ENCODE measurements around the gene CYS1.
"Not testable (repeated sequence)": the region's sequence is repeated elsewhere in the genome, so short reads cannot be mapped to it uniquely, and the experiment has no call there.

CYS1 gene

DNA sequence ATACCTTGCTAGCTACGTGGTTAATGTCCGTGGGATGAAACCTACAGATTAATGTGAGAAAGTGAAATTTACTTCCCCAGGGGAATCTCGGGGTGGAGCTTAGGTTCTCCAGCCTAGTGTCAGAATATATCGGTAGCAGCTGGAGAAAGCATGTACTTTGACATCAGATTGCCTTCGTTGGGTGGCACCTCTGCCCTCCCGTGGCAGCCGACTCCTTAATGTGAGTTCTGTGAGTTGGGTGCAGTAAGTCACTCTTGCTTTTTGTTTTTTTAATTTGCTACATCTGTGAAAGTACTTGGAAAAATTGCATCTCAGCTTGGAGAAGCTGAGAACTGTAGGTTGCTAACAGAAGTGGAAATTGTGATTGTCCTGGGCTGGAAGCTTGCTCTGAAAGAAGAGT, 33.3 kb downstream of the CYS1 start:
- DNase-seq (ENCODE audit: low read depth) = no peak

DNA sequence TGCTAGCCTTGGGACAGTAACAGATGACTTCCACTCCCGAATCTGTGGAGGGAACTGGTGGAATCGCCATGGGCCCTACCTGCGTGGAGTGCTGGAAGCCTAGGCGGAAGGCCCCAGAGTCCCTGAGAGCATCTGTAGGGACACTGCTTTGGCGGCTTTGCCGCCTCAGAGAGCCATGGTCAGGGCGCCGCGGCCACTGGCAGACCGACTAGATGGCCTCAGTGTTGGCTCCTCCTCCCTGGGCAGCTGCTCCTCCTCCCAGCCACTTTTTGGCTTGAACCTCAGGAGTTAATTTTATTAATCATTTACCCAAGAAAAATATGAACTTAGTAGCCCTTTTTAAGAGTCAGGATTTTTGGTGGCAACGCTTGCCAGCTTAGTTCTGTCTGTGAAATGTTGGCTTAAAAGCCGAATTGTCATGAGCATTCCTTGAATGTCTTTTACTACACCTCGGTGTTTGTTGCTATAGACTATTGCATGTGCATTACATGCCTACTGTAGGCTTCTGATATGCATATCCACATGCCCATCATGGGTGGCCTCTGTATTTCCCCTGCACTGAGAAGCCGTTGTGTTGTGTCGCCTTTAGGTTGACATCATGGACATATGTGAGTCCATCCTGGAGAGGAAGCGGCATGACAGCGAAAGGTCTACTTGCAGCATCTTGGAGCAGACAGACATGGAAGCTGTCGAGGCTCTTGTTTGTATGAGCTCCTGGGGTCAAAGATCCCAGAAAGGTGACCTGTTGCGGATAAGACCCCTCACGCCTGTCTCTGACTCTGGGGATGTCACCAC, 34.5 kb downstream of the CYS1 start:
- DNase-seq (ENCODE audit: low read depth) = no peak

DNA sequence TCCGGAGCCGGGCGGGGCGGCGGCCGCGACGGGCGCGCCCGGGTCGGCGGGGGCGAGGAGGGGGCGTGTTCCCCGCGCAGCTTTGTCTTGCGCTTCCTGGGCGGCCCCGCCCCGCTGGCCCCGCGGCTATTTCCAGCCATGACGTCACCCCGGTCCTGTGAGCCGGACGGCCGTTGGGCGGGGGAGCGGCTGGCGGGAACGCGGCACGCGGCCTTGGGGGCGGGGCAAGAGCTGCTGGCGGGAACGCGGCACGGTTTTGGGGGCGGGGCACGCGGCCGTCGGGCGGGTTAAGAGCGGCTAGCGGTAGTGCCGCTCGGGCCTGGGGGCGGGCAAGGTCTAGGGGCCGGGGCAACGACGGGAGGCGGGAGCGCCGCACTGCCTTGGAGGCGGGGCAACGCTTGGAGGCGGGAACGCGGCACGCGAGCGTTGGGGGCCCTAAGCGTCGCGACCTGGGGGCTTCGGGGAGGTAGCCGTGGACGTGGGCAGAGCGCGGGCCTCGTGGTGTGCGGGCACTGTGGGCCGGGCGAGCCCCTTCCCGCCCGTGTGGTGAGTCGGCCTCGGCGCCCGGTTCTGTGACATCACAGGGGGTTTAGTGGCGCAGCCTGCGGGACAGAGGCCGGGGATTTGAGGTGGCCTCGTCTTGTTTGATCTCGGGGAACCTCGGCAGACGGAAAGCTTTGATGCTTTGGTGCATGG, 36.2 kb downstream of the CYS1 start:
- DNase-seq (ENCODE audit: low read depth) = peak; percentile 62

DNA sequence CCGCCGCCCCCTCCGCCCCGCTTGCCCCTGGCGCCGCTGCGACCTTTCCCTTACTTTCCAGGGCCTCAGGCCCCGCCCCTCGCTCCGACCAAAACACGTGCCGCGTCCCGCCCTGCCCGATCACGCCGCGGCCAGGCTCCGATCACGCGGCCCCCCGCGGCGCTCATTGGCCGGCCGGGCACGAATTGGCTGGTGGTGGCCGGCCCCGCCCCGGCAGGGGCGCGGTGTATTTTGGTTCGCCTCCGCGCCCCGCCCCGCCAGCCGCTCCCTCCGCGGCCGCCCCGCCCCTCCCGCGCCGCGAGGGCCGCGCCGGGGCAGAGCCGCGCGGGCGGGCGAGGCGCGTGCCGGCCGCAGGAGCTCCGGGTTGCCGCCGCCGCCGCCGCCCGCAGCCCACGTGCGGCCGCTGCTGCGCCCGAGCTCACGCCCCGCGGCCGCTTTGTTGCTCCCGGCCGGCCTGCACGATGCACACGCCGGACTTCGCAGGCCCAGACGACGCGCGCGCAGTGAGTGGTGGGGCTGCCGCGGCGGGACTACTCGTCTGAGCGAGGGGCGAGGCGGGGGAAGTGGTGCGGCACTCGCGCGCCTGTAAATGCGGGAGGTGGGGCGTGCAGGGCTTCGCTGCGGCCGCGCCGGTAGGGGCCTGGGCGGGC, 36.8 kb downstream of the CYS1 start, which contains the start of gene KLF11:
KLF11 (plus strand) TSS at position 295 of the 650 bp plus-strand sequence; CDS start at position 462, 167 bp downstream.
- peak; percentile 42 for DNase-seq (ENCODE audit: low read depth)

DNA sequence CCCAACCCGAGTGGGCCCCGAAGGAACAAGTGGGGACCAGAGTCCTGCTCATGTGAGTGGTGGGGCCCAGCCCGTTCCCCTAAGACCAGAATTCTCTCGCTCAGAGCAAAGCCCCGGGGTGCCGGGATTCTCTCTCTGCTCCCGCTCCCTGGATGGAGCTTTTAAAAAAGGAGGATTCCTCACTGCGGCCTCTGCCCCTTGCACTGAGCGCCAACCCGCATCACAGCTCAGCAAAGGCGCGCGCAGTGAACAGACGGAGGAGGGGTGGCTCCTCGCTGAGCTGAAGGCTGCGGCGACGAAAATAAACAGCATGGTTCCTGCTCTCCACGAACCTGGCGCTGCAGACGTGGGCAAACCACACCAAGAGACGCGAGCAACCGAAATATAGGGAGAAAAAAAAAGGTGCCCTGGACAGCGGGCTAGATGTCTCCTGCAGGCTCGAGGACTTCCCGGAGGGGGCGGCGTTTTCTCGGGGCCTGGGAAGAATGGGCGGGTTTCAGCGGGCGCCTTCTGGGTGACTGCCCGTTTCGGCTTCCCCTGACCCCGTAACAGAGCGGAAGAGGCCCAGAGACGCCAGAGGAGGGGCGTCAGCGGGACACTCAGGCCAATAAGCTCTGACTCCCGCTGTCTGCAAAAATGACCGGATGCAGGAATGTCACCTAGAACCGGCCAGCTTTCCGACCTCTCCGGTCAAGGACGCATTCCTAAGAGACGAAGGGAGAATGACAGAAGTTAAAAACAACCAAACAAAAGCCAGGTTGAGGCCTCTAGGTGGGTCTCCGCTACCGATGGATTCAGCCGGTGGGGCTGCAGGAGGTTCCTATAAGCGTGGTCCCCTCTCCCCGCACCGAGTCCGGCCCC, 37.7 kb downstream of the CYS1 start:
- DNase-seq (ENCODE audit: low read depth) = no peak

DNA sequence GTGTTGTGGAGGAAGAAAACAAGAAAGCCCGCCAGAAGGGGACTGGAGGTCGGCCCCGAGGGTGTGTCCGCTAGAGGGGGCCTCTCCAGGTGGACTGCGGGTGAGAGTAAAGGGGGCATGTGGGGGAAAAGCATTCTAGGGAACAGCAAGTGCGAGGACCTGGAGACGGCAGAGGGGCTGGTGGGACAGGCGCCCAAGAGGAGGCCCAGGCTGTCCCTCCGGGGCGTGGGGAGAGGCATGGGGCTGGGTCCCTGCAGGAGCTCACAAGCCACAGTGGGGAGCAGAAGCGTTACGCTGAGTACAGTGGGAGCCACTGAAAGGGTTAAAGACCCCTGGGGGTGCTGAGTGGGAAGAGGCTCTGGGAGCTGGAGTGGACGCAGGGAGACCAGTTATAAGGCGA, 38.5 kb downstream of the CYS1 start:
- no peak for DNase-seq (ENCODE audit: low read depth)

DNA sequence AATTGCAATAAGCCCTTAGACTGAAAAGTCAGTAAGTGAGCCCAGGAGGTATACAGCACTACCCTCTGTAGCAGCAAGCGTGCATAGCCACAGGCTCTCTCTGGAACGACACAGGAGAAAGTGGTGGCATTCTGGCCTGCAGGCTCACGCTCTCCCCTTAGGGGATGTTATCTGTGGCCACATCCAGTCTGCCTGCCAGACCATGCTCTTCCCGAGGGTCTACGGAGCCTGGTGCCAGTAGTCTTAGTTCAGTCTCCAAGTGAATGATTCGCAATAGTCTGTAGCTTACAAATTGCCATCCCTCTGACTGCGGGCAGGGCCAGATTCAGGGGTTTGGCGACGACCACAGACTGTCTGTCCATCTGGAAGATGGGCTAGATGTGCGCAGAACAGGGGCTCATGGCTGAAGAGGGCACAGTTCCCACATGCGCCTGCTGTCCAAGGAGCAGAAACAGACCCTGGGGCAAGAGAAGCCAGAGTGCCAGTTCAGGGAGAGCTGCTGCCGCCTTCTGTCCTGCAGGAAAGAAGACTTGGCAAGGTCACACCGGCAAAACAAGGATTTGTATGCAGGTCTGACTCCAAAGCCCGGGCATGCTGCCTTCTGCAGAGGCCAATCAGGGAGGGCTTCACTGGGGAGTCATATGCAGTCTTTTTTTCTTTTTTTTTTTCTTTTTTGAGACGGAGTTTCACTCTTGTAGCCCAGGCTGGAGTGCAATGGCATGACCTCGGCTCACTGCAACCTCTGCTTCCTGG, 40.4 kb downstream of the CYS1 start:
- no peak for DNase-seq (ENCODE audit: low read depth)

DNA sequence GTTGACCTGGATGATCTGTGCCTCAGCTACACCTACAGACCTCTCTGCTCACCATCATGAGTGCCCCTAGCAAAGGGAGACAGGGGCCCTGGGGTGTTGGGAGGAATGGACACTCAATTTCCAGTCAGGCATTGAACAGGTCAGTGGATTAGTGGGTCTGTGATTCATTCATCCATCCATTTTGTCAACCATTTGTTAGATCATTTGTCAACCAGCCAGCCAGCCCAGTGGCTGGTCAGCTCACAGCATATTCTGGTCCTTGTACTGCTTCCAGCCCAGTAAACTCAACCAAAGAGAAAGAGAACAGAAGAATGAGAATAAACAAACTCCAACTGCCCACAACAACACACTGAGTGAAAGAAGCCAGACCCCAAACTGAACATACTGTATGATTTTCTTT, 41.5 kb downstream of the CYS1 start:
- DNase-seq (ENCODE audit: low read depth) = no peak

DNA sequence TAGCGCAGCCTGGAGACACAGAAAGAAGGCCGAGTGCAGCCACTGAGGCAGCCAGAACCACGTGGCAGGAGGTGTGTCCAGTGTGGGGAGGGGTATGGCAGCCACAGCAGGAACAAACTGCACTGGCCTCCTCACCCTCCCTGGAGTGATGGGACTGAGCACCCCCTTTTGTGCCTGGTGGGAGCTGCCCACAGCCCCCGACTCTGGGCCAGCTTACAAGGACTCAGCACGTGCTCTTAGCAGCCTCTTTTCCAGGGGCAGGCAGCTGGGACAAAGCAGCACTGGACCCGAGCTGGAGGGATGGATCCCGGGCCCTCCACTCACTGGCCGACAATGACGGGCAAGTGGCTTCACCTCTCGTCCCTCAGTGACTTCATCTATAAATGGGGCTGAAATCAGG, 42.1 kb downstream of the CYS1 start:
- DNase-seq (ENCODE audit: low read depth) = no peak

DNA sequence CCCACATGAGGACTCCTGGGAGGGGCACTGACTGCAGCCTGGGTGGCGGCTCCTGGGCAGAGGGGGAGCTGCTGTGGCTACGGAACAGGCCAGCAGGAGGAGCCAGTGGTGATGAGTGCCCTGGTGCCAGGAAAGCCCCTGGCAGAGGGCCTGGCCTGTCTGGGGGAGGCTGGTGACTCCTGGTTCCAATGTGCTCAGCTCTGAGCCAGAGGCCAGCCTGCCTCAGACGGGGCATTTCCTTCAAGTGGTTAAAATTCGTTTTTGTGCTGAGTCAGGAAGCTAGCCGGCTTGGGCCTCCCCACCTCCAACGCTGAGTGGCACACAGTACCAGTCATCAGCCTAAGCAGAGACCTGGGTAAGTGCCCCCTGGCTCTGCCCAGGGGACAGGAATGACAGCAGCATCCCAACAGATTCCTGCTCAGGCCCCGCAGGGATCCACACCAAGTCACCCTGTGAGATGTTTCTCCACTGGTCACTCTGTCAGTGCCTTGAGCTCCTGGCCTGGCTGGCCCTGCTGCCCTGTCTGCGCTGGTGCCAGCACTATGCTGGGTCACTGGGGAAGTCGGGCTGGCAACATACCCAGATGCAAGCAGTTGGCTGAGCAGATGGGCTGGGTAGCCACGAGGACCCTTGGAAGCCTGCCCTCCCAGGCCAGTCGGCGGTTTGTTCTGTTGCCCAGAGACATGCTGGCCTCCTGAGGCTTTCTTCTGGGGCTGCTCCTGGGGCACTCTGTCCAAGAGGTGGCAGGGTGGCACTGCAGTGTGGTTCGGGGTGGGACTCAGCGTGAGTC, 43.9 kb downstream of the CYS1 start:
- no peak for DNase-seq (ENCODE audit: low read depth)

DNA sequence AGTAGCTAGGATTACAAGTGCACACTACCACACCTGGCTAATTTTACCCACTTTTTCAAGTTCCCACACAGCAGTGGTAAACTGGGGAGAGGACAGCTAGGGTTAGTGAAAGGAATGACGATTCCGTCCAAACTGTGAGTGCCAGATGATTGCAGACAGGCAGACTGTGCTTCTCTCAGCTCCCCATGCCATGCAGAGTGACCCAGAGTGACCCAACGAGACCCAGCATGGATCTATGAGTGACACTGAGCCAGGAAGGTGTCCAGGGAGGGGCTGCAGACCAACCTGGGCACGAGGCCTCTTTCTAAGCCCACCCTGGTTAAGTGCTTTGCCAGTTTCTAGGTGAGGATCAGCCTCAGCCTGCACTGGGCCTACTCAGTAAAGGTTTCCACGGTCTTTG, 44.6 kb downstream of the CYS1 start:
- no peak for DNase-seq (ENCODE audit: low read depth)

DNA sequence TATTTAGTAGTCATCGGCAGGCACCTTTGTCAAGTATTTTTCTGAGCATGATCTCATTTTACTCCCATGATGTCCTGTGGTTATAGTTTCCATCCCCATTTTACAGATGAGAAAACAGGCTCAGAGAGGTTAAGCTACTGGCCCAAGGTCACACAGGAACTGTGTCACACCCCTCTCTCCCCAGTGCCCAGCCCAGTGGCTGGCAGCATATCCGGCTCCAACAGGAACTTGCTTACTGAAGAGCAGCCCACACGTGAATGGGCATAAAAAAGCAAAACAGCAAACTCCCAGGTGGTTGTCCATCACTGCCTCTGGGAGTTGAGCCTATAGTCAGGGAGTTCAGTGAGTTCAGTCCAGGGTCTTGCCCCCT, 45.2 kb downstream of the CYS1 start:
- no peak for DNase-seq (ENCODE audit: low read depth)

DNA sequence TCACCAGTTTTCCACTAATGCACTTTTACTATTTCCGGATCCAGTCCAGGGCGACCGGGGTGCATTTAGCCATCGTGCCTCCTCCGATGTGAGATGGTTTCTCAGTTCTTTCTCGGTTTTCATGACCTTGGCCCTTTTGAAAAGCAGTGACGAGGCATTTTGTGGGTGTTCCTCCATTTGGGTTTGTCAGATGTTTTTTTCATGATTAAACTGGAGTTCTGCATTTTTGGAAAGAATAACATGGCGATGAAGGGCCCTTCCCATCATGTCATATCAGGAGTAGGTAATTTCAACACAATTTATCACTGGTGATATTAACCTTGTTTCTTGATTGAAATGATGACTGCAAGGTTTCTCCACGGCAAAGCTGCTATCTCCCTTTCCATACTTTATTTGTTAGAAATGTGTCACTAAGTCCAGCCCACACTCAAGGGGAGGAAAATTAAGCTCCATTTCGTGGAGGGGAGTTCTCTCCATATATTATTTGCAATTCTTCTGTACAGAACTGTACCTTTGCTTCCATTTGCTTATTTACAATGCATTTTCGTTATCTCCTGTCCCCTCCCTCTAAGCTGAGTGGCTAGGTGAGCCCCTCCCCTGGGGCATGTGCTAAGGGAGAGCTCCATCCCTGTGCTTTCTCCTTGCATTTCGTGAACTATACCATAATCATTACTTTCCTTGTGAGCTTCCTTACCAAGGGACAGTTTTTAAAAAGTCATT, 45.7 kb downstream of the CYS1 start:
- no peak for DNase-seq (ENCODE audit: low read depth)

DNA sequence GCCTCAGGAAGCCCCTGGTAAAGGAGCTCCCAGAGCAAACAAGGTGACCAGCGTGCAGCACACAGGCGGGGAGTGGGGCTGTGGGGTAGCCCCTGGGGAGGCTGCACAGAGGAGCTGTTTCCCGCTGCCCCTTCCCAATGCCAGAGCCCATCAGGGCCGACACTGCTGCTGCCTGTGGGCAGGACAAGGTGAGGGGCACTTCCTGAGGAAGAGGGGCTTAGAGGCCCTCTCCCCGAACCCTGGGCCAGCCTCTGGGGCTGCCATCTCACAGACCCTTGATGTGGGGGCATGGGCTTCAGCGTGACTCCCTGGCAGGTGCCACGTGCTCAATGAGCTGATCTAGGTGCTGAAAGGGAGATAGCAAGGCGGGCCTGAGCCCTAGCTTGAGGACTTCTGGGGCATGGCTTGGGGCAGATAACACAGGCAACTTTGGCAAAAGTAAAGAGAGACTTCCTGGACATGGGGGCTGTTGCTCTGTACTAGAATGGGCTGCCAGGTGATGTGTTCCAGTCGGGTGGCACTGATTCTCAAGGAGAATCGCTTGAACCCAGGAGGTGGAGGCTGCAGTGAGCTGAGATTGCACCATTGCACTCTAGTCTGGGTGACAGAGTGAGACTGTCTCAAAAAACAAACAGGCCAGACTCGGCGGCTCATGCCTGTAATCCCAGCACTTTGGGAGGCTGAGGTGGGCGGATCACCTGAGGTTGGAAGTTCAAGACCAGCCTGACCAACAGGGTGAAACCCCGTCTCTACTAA, 46.8 kb downstream of the CYS1 start:
- no peak for DNase-seq (ENCODE audit: low read depth)

DNA sequence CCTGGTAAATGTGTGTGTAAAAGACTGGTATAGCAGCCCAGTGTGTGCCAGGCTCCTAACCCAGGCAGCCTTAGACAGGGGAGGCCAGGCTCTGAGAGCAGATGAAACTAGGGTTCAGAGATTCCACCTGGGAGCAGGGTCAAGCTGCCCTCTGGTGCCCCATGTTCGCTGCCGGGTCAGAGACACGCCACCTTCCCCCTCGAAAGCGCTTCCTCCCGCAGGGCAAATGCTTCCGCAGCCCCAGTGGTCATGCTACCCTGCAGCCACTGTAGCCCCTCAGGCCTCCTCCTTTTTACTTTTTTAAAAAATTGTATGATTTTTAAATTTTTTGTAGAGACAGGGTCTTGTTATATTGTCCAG, 47.5 kb downstream of the CYS1 start:
- no peak for DNase-seq (ENCODE audit: low read depth)

DNA sequence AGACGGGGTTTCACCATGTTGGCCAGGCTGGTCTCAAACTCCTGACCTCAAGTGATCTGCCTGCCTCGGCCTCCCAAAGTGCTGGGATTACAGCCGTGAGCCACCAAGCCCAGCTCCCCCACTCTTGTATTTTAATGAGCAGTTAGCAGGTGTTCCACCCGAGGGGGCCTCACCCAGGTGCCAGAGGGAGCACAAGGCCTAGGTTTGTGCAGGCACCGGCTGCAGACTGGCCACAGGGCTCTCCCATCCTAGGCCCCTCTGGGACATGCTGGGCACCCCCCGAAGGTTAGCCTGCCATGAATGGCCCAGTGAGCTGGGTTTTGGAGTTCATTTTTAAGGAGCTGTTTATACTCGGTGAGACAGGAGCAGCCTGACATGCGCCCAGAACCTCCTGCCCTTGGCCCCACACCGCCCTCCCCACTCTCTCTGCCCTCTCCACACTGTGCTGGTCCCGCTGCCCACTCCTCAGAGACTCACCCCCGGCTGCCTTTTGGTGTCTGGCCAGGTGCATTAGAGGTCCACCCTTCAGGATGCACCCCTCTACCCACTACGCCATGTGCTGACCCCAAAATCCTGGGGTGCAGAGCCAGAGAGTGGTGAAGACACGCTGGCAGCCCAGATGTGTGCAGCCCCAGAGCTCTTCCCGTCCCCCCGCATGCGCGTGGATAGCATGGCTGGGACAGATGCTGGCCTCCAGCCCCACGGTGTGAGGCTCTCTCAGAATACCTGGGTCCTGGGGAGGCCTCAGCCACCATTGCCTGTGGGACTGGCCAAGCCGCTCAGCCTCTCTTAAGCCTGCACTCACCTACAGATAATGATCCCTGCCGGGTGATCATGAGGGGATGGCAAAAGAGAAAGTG, 48.1 kb downstream of the CYS1 start:
- DNase-seq (ENCODE audit: low read depth) = no peak

DNA sequence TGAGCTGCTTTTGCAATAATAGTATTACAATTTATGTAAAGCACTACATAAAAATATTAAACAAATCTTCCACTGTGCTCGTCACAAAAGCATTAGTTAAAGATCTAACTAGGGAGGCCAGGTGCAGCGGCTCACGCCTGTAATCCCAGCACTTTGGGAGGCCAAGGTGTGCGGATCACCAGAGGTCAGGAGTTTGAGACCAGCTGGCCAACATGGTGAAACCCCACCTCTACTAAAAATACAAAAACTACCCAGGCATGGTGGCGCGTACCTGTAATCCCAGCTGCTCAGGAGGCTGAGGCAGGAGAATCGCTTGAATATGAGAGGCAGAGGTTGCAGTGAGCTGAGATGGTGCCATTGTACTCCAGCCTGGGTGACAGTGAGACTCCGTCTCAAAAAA, 49.4 kb downstream of the CYS1 start:
- DNase-seq (ENCODE audit: low read depth) = not testable (repeated sequence)

DNA sequence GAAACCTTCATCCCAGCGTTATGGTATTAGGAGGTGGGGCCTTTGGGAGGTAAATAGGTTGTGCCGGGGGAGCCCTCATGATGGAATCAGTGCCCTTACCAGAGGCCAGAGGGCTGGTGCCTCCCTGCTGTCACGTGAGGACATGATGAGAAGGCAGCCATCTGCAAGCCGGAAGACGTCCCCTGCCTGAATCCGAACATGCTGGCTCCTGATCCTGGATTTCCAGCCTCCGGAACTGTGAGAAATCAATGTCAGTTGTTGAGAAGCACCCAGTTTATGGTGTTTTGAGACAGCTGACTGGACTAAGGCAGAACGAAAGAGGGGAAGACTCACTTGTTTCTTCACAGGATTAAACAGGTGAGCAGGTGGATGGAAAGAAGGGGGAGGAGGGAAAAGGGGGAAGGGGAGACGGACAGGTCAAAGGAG, 49.9 kb downstream of the CYS1 start:
- no peak for DNase-seq (ENCODE audit: low read depth)

Measured in HS-27A (cell line).